CD4-positive, CD25-positive, alpha-beta regulatory T cell (primary cell): ENCODE results near the gene LRSAM1. TPM values are rescaled to one million over a fixed set of nuclear protein-coding genes. Genes with fewer than 3 reads are reported as not detected.

Experiments
- ATAC-seq, 2 donors: fragments of 150-1000 bp; cut with Tn5 transposase; one replicate each; pipeline ENCODE4 v1.10.0; 2021; ENCODE audit warnings: low read depth in 2 of 2, moderate number of reproducible peaks in 2 of 2, moderate library complexity in 1 of 2
- DNase-seq, 3 donors: peaks; one replicate each; pipeline versions ENCODE4 v3.0.0 to v3.0.0-alpha.2; 2012 to 2022; ENCODE audit warnings: mixed read lengths in 1 of 3
- H3K27ac ChIP-seq: one replicate; pipeline ENCODE4 v1.7.0; 2013; ENCODE audit warnings: mild to moderate bottlenecking, low read length; ENCODE audit not compliant: insufficient read depth, poor library complexity, severe bottlenecking
- H3K27me3 ChIP-seq: one replicate; pipeline ENCODE4 v1.7.0; 2013; ENCODE audit warnings: low read length; ENCODE audit not compliant: control insufficient read depth, insufficient read depth
- H3K36me3 ChIP-seq: one replicate; pipeline ENCODE4 v1.7.0; 2013; ENCODE audit warnings: mild to moderate bottlenecking, low read length, moderate library complexity; ENCODE audit not compliant: control insufficient read depth, insufficient read depth
- H3K4me1 ChIP-seq: 2 replicates; pipeline ENCODE4 v1.7.0; 2013; ENCODE audit warnings: mild to moderate bottlenecking, low read length; ENCODE audit not compliant: insufficient read depth, control insufficient read depth, poor library complexity, severe bottlenecking
- H3K4me3 ChIP-seq: one replicate; pipeline ENCODE4 v1.7.0; 2013; ENCODE audit warnings: low read depth, mild to moderate bottlenecking, low read length, moderate library complexity
- H3K9me3 ChIP-seq, 2 experiments: 1 replicate in 1 of 2; 2 replicates in 1 of 2; pipeline ENCODE4 v1.7.0; 2013; ENCODE audit warnings: low read length in 2 of 2, mild to moderate bottlenecking in 1 of 2, moderate library complexity in 1 of 2; ENCODE audit not compliant: control insufficient read depth in 2 of 2
- H3K27ac Mint-ChIP-seq, 3 donors: one replicate each; pipeline ENCODE4 v1.8.0; 2020 to 2022; ENCODE audit warnings: mild to moderate bottlenecking in 3 of 3, mixed read lengths in 3 of 3, moderate library complexity in 2 of 3
- H3K27me3 Mint-ChIP-seq: one replicate; pipeline ENCODE4 v1.8.0; 2022; ENCODE audit warnings: mild to moderate bottlenecking, mixed read lengths
- H3K36me3 Mint-ChIP-seq: one replicate; pipeline ENCODE4 v1.8.0; 2020; ENCODE audit warnings: mixed read lengths
- H3K4me1 Mint-ChIP-seq, 4 donors: one replicate each; pipeline ENCODE4 v1.8.0; 2020 to 2022; ENCODE audit warnings: mixed read lengths in 4 of 4, mild to moderate bottlenecking in 1 of 4
- H3K4me3 Mint-ChIP-seq, 4 donors: one replicate each; pipeline ENCODE4 v1.8.0; 2020 to 2022; ENCODE audit warnings: mild to moderate bottlenecking in 4 of 4, mixed read lengths in 4 of 4, moderate library complexity in 3 of 4
- H3K9me3 Mint-ChIP-seq, 7 donors: one replicate each; pipeline ENCODE4 v1.8.0; 2020 to 2022; ENCODE audit warnings: mixed read lengths in 7 of 7, mild to moderate bottlenecking in 3 of 7, moderate library complexity in 2 of 7
- polyA plus RNA-seq, 4 donors: library from polyadenylated mRNA; unstranded; fragments of 300-500 nt; fragmentation: Illumina TruSeq; gene quantifications; one replicate each; pipeline ENCODE4 v1.2.3, GENCODE V29; 2021
- total RNA-seq: library from RNA; stranded (reverse); gene quantifications from one replicate; pipeline ENCODE4 v1.2.3, GENCODE V29; 2022

Gene LRSAM1
- total and polyA plus RNA-seq, 5 donors from 2014 or later, result 3.9 to 24.0 (median 5.5) TPM

- Mint-ChIP-seq H3K36me3 (peaks cover 29% of the 10 kb centered on the region), H3K4me1 (peaks cover 17 to 55% (median 37%) of the 10 kb centered on the region in 4 donors), H3K27me3 (no peaks in the 10 kb centered on the region)
These were observed 23.0 kb upstream of the LRSAM1 start for GRCh38 chr9:127428348-127428747.

GRCh38 chr9:127430415-127430814 lies 20.9 kb upstream of the LRSAM1 start:
- Mint-ChIP-seq H3K4me3 (peak overlapping the region in 2 of 4 donors; percentile 27 to 53), H3K36me3 (peaks cover 39% of the 10 kb centered on the region), H3K4me1 (peaks cover 12 to 36% (median 28%) of the 10 kb centered on the region in 4 donors), H3K9me3 (peaks cover 0 to 2% (median 0%) of the 10 kb centered on the region in 7 donors), H3K27ac (no peak overlapping the region), H3K27me3 (no peaks in the 10 kb centered on the region)
- no peak for DNase-seq
- Histone ChIP-seq H3K4me1 (peaks cover 1% of the 10 kb centered on the region), H3K36me3 (peaks cover 46% of the 10 kb centered on the region), H3K27ac (no peak overlapping the region), H3K4me3 (no peak overlapping the region), H3K9me3 (no peaks in the 10 kb centered on the region), H3K27me3 (no peaks in the 10 kb centered on the region)
- no peak for ATAC-seq

More at GRCh38 chr9:127428348-127428747, 23.0 kb upstream of the LRSAM1 start:
- Histone ChIP-seq H3K9me3 (no peaks in the 10 kb centered on the region), H3K36me3 (peaks cover 27% of the 10 kb centered on the region), H3K27me3 (no peaks in the 10 kb centered on the region), H3K27ac (no peak overlapping the region), H3K4me3 (no peak overlapping the region), H3K4me1 (peaks cover 17% of the 10 kb centered on the region)
- DNase-seq (no peak), ATAC-seq (no peak)
- Mint-ChIP-seq H3K27ac (no peak overlapping the region), H3K9me3 (no peaks in the 10 kb centered on the region), H3K4me3 (peak overlapping the region in 2 of 4 donors; percentile 43 to 51)

GRCh38 chr9:127437497-127438264 lies 13.6 kb upstream of the LRSAM1 start:
- Mint-ChIP-seq H3K27me3 (no peaks in the 10 kb centered on the region), H3K27ac (peak overlapping the region in 2 of 3 donors; percentile 72 to 88), H3K4me1 (peaks cover 5 to 18% (median 12%) of the 10 kb centered on the region in 4 donors), H3K9me3 (peaks cover 0 to 6% (median 0%) of the 10 kb centered on the region in 7 donors), H3K36me3 (peaks cover 46% of the 10 kb centered on the region), H3K4me3 (peak overlapping the region in 3 of 4 donors; percentile 16 to 70 (median 33))
- ATAC-seq, result peak; percentile 57 to 74
- Histone ChIP-seq H3K4me3 (no peak overlapping the region), H3K9me3 (no peaks in the 10 kb centered on the region), H3K36me3 (peaks cover 79% of the 10 kb centered on the region), H3K27ac (peak overlapping the region; percentile 37), H3K27me3 (no peaks in the 10 kb centered on the region), H3K4me1 (peaks cover 15% of the 10 kb centered on the region)
- peak in 2 of 3 donors; percentile 13 to 31 for DNase-seq

- Histone ChIP-seq H3K4me1 (peaks cover 15% of the 10 kb centered on the region), H3K36me3 (peaks cover 80% of the 10 kb centered on the region), H3K27ac (no peak overlapping the region), H3K9me3 (no peaks in the 10 kb centered on the region), H3K4me3 (no peak overlapping the region), H3K27me3 (no peaks in the 10 kb centered on the region)
- Mint-ChIP-seq H3K4me1 (peaks cover 5 to 17% (median 10%) of the 10 kb centered on the region in 4 donors), H3K27me3 (no peaks in the 10 kb centered on the region), H3K4me3 (no peak overlapping the region), H3K36me3 (peaks cover 40% of the 10 kb centered on the region), H3K27ac (peak overlapping the region; percentile 56 to 72 (median 62)), H3K9me3 (peaks cover 0 to 6% (median 0%) of the 10 kb centered on the region in 7 donors)
- no peak for ATAC-seq
- DNase-seq, result no peak
These were observed 12.9 kb upstream of the LRSAM1 start for GRCh38 chr9:127438394-127438793.

GRCh38 chr9:127444283-127444920 lies 6.9 kb upstream of the LRSAM1 start:
- Histone ChIP-seq H3K27ac (no peak overlapping the region), H3K36me3 (peaks cover 81% of the 10 kb centered on the region), H3K9me3 (no peaks in the 10 kb centered on the region), H3K27me3 (no peaks in the 10 kb centered on the region), H3K4me3 (no peak overlapping the region), H3K4me1 (peaks cover 9% of the 10 kb centered on the region)
- Mint-ChIP-seq H3K36me3 (peaks cover 52% of the 10 kb centered on the region), H3K9me3 (peaks cover 0 to 4% (median 0%) of the 10 kb centered on the region in 7 donors), H3K4me1 (peaks cover 0 to 29% (median 17%) of the 10 kb centered on the region in 4 donors), H3K4me3 (no peak overlapping the region), H3K27me3 (no peaks in the 10 kb centered on the region), H3K27ac (no peak overlapping the region)
- DNase-seq (no peak), ATAC-seq (no peak)

GRCh38 chr9:127444921-127445850 lies 6.1 kb upstream of the LRSAM1 start:
- Mint-ChIP-seq H3K9me3 (peaks cover 0 to 2% (median 0%) of the 10 kb centered on the region in 7 donors), H3K4me3 (peak overlapping the region in 1 of 4 donors; percentile 29), H3K27me3 (no peaks in the 10 kb centered on the region), H3K27ac (peak overlapping the region in 1 of 3 donors; percentile 32), H3K36me3 (peaks cover 54% of the 10 kb centered on the region), H3K4me1 (peaks cover 5 to 34% (median 24%) of the 10 kb centered on the region in 4 donors)
- no peaks in the 10 kb centered on the region for H3K9me3 ChIP-seq
- no peaks in the 10 kb centered on the region for H3K27me3 ChIP-seq
- ATAC-seq, result no peak
- DNase-seq, result no peak
- peaks cover 17% of the 10 kb centered on the region for H3K4me1 ChIP-seq
- H3K4me3 ChIP-seq, result no peak overlapping the region
- H3K27ac ChIP-seq, result no peak overlapping the region
- peaks cover 80% of the 10 kb centered on the region for H3K36me3 ChIP-seq
